ENCODE results near the gene FGF7. TPM values are rescaled to one million over a fixed set of nuclear protein-coding genes. Genes with fewer than 3 reads are reported as not detected.
"Not testable (repeated sequence)": the region's sequence is repeated elsewhere in the genome, so short reads cannot be mapped to it uniquely, and the experiment has no call there.

The FGF7 gene
- polyA plus RNA-seq, 1 donor from 2014 or later = 0.04 TPM

- no peak overlapping the region for H3K4me2 ChIP-seq (ENCODE audit: low read length)
- H3K36me3 ChIP-seq (ENCODE audit: insufficient read depth, low read length) = no peaks in the 10 kb centered on the region
- H3K9me3 ChIP-seq (ENCODE audit: low read length) = peaks cover 3% of the 10 kb centered on the region
- TF ChIP-seq EP300 (conservative IDR thresholded peaks at IDR 0.05; ENCODE audit: poor library complexity, severe bottlenecking) (no peak), MXI1 (conservative IDR thresholded peaks at IDR 0.05; ENCODE audit: poor library complexity, severe bottlenecking) (no peak), SMC3 (conservative IDR thresholded peaks at IDR 0.05; ENCODE audit: poor library complexity) (no peak), RAD21 (conservative IDR thresholded peaks at IDR 0.05) (no peak), EZH2 (IDR thresholded peaks at IDR 0.05; ENCODE audit: borderline replicate concordance, insufficient read depth, low read length, poor library complexity, severe bottlenecking) (no peak), REST (IDR thresholded peaks at IDR 0.05; ENCODE audit: borderline replicate concordance) (no peak), CTCF (IDR thresholded peaks at IDR 0.05; ENCODE audit: poor library complexity, severe bottlenecking) (no peak), POLR2AphosphoS5 (IDR thresholded peaks at IDR 0.05) (no peak), TAF1 (IDR thresholded peaks at IDR 0.05; ENCODE audit: low read depth) (no peak)
- no peaks in the 10 kb centered on the region for H4K20me1 ChIP-seq (ENCODE audit: insufficient read depth)
- no peak overlapping the region for H3K9ac ChIP-seq (ENCODE audit: low read length)
- no peaks in the 10 kb centered on the region for H3K79me2 ChIP-seq (replicated peaks; ENCODE audit: insufficient read depth, low read length)
- H3F3A ChIP-seq (ENCODE audit: insufficient read depth, low read length, poor library complexity, severe bottlenecking) = no peaks in the 10 kb centered on the region
- H3K9me2 ChIP-seq (ENCODE audit: insufficient read depth, low read length) = no peaks in the 10 kb centered on the region
- H3K27me3 ChIP-seq (ENCODE audit: insufficient read depth, low read depth, low read length) = no peaks in the 10 kb centered on the region
- no peak overlapping the region for H3K27ac ChIP-seq (ENCODE audit: low read length)
- H2AFZ ChIP-seq (ENCODE audit: low read depth, low read length) = no peak overlapping the region
- H3K4me3 ChIP-seq (ENCODE audit: low read length) = no peak overlapping the region
Observed at GRCh38 chr15:49507261-49507660, 84.2 kb downstream of the FGF7 start.

GRCh38 chr15:49512739-49513138 is 89.7 kb downstream of the FGF7 start:
- not testable (repeated sequence) for H3K4me3 ChIP-seq (ENCODE audit: low read length); H3K36me3 ChIP-seq (ENCODE audit: insufficient read depth, low read length); H3K27ac ChIP-seq (ENCODE audit: low read length); H3K27me3 ChIP-seq (ENCODE audit: insufficient read depth, low read depth, low read length); H4K20me1 ChIP-seq (ENCODE audit: insufficient read depth); H3K9ac ChIP-seq (ENCODE audit: low read length); H3F3A ChIP-seq (ENCODE audit: insufficient read depth, low read length, poor library complexity, severe bottlenecking); H3K4me2 ChIP-seq (ENCODE audit: low read length); H3K9me3 ChIP-seq (ENCODE audit: low read length); H3K79me2 ChIP-seq (replicated peaks; ENCODE audit: insufficient read depth, low read length); H2AFZ ChIP-seq (ENCODE audit: low read depth, low read length); H3K9me2 ChIP-seq (ENCODE audit: insufficient read depth, low read length)

GRCh38 chr15:49521802-49522201 is 98.8 kb downstream of the FGF7 start:
- no peaks in the 10 kb centered on the region for H3K36me3 ChIP-seq (ENCODE audit: insufficient read depth, low read length)
- TF ChIP-seq EZH2 (IDR thresholded peaks at IDR 0.05; ENCODE audit: borderline replicate concordance, insufficient read depth, low read length, poor library complexity, severe bottlenecking) (no peak), CTCF (IDR thresholded peaks at IDR 0.05; ENCODE audit: poor library complexity, severe bottlenecking) (no peak)
- no peaks in the 10 kb centered on the region for H3F3A ChIP-seq (ENCODE audit: insufficient read depth, low read length, poor library complexity, severe bottlenecking)
- H3K27me3 ChIP-seq (ENCODE audit: insufficient read depth, low read depth, low read length) = no peaks in the 10 kb centered on the region
- no peak overlapping the region for H3K27ac ChIP-seq (ENCODE audit: low read length)
- no peaks in the 10 kb centered on the region for H3K9me2 ChIP-seq (ENCODE audit: insufficient read depth, low read length)
- no peak overlapping the region for H3K4me3 ChIP-seq (ENCODE audit: low read length)
- no peak overlapping the region for H3K9ac ChIP-seq (ENCODE audit: low read length)
- no peak overlapping the region for H3K4me2 ChIP-seq (ENCODE audit: low read length)
- H3K79me2 ChIP-seq (replicated peaks; ENCODE audit: insufficient read depth, low read length) = no peaks in the 10 kb centered on the region
- H3K9me3 ChIP-seq (ENCODE audit: low read length) = peaks cover 4% of the 10 kb centered on the region
- no peaks in the 10 kb centered on the region for H4K20me1 ChIP-seq (ENCODE audit: insufficient read depth)
- no peak overlapping the region for H2AFZ ChIP-seq (ENCODE audit: low read depth, low read length)
